GM19467 (cell line): Measurements from ENCODE around the gene COG2.
"Not testable (repeated sequence)": the region's sequence is repeated elsewhere in the genome, so short reads cannot be mapped to it uniquely, and the experiment has no call there.

Source experiments
- ATAC-seq: cut with Tn5 transposase; IDR thresholded peaks from one replicate; pipeline ENCODE4 v1.9.1; 2021; ENCODE audit warnings: mild to moderate bottlenecking, moderate library complexity; ENCODE audit not compliant: unreplicated experiment

The COG2 gene

DNA sequence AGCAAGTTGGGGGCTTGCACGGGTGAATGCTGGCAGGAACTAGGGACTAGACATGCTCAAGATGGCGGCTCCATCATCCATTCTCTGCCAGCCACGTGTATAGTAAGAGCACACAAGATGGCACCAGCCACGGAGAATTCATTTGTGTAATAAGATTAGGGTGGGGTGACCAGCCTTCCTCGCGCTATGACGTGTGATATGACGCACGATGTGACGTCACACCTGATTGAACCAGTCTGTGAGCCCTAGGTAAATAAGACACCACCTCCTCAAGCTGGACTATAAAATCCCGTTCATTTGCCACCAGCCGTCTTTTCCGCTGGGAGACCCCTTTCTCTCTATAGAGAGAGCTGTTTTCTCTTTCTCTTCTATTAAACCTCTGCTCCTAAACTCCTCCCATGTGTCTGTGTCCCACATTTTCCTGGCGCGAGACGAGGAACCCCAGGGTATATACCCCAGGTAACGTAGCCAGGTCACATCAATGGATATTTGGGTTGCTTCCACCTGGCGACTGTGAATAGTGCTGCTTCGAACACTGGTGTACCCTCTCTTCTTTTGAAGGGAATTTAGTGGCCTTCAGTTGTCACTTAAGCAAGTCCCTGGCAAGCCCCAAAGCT lies 18.1 kb upstream of the COG2 start:
- no peak for ATAC-seq

- ATAC-seq: no peak
These were observed 16.0 kb upstream of the COG2 start for GRCh38 chr1:230626232-230626631.

DNA sequence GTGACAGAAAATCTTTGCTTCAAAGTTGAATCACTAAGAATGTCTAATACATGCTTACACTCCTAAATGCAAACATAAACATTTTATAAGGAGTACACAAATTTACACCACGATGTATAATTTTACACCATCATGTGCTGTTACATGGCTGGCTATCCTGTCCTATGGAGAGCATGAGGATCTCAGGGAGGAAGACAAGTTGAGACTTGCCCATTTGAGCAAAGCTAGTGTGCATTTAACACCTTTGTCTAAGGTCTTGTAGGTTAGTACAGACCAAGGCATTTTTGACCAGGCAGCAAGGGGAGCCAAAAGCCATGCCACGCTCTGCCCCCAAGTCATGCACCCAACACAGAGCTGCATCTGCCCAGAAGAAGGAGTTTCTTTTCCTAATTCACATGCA lies 14.5 kb upstream of the COG2 start:
- no peak for ATAC-seq

GRCh38 chr1:230629511-230629910 lies 12.8 kb upstream of the COG2 start:
- no peak for ATAC-seq

DNA sequence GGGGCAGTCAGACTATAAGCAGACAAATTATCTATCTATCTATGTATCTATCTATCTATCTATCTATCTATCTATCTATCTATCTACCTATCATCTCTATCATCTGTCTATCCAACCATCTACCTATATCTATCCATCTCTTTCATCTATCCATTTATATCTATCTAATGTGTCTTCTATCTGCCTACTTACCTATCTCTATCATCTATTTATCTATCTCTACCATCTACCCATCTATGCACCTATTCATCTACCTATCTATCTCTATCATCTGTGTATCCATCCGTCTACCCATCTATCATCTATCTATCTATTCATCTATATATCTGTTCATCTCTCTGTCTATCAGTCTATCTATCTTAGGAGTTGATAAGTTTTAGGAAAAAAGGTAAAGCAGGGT lies 10.8 kb upstream of the COG2 start:
- no peak for ATAC-seq

DNA sequence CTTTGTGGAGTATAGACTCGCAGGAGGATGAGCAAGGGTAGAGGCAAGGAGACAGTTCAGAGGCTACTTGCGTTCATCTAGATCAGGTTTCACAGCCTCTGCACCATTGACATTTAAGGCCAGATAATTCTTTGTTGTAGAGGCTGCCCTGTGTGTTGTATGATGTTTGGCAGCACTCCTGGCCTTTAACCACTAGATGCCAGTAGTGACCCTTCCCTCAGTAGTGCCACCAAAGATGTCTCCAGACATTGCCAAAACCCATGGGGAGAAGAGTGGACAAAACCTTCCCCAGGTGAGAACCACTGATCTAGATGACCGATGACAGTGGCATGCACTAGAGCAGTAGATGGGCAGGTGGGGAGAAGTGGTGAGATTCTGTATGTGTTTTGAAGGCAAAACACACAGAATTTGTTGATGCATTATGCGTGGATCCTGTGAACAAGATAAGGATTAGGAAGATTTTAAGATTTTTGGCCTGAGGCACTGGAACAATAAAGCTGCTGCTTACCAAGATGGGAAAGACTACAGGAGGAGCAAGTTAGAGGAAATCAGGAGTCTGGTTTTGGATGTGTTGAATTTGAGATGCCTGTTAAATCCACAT lies 9.9 kb upstream of the COG2 start:
- peak; percentile 51 for ATAC-seq

- no peak for ATAC-seq
These were observed 8.8 kb upstream of the COG2 start for GRCh38 chr1:230633469-230633868.

DNA sequence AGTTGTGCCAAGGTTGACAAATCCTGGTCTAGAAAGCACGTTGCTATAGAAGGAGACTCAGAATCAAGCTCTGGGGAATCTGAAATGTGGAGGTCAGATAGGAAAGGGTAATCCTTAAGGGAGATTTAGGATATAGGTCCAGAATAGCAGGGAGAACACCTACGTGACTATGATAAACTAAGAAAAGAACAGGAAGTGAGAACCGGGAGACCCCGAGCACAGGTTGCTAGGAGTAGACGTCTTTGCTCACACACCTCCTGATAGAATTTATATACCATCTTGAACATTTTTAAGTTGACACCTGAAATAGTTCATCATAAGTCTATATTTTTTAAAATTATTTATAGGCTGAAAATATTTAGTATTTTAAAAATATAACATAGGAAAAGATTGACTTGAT lies 7.9 kb upstream of the COG2 start:
- ATAC-seq: no peak

GRCh38 chr1:230636575-230637148 lies 5.6 kb upstream of the COG2 start:
- no peak for ATAC-seq

DNA sequence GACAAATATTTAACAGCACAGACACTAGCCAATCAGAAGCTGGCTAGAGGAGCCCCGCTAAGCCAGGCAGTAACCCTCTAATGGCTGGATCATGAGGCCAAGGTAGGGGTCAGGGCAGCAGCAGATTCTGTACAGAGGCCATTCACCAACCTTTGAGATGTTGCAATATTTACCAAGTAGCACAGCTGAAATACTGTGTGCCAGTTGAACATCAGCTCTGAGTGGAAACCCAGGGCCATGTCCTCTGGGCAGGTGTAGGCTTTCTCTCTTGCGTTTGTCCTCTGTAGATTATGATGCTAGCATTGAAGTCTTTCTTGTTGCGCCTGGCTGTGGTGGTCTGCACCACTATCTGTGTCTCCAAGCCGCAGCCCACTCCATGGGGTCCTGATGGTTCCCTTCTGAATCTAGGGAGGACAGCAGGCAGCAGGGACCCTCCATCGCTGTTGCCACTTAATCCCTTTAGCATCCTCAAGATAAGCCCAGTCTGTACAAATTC lies 2.5 kb upstream of the COG2 start:
- no peak for ATAC-seq

DNA sequence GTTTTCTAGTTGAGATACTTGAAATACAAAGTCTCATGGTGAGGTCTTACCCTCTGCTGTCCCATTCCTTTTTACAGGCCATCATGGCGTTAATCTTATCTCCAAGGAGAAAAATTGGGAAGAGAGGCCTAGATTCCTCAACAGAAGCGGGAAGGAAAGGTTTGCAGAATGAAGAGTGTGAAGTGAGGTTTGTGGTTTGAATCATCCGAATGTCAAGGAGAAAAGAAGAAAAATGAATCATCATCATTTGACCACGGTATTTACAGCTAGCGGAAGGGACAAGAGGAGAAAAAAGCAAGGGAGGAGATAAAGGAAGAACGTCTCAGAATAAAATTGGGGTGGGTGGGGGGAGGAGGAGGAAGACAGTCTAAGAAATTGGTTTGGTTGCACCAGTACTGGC lies 935 bp upstream of the COG2 start:
- no peak for ATAC-seq

DNA sequence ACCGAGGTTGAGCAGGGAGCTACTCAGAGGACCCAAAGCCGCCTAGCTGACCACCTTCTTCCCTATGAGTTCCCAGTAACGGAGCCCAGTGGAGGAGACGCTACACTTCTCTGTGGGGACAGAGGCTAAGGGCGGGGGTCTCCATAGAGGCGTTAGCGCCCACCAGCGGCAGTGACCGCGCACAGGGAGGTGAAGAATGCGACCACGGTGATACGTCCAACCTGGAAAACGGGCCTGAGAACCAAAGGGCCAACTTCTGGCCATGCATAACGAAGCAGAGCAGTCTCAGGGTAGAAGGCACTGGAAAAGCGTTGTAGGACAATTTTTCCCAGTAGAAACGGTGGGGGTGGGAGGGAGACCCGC lies 400 bp upstream of the COG2 start:
- no peak for ATAC-seq

GRCh38 chr1:230643908-230644307 lies 1.6 kb downstream of the COG2 start:
- no peak for ATAC-seq

GRCh38 chr1:230646710-230647302 lies 4.5 kb downstream of the COG2 start:
- ATAC-seq: no peak

- no peak for ATAC-seq
These were observed 5.0 kb downstream of the COG2 start for GRCh38 chr1:230647321-230647720.

- no peak for ATAC-seq
These were observed 5.8 kb downstream of the COG2 start for GRCh38 chr1:230648114-230648513.

DNA sequence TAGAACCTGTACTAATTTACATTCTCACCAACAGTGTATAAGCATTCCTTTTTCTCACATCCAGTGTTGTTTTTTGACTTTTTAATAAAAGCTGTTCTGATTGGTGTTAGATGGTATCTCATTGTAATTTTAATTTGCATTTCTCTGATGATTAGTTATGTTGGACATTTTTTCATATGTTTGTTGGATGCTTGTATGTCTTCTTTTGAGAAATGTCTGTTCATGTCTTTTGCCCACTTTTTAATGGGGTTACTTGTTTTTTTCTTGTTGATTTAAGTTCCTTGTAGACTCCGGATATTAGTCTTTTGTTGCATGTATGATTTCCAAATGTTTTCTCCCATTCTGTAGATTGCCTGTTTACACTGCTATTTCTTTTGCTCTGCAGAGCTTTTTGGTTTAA lies 8.0 kb downstream of the COG2 start:
- no peak for ATAC-seq

DNA sequence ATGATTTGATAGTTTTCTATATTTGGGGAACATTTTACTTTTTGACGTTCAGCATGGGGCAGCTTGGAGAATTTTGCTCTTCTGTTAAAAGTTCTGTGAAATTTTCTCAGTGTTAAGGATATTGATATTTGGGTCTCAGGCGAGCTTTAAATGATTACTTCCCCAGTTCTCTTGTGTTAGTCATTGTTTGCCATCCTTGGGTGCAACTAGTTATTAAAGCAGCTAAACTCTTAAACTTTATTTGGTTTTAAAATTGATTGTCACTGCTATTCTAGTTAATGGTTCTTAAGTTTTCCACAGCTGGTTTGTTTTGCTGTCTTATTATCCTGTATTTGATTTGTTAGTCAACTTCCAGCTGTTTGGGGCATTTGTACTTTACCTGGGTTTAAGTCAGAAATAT lies 9.0 kb downstream of the COG2 start:
- no peak for ATAC-seq

DNA sequence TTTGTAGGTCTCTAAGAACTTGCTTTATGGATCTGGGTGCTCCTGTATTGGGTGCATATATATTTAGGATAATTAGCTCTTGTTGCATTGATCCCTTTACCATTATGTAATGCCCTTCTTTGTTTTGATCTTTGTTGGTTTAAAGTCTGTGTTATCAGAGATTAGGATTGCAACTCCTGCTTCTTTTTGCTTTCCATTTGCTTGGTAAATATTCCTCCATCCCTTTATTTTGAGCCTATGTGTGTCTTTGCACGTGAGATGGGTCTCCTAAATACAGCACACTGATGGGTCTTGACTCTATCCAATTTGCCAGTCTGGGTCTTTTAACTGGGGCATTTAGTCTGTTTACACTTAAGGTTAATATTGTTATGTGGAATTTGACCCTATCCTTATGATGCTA lies 14.4 kb downstream of the COG2 start:
- ATAC-seq: not testable (repeated sequence)

DNA sequence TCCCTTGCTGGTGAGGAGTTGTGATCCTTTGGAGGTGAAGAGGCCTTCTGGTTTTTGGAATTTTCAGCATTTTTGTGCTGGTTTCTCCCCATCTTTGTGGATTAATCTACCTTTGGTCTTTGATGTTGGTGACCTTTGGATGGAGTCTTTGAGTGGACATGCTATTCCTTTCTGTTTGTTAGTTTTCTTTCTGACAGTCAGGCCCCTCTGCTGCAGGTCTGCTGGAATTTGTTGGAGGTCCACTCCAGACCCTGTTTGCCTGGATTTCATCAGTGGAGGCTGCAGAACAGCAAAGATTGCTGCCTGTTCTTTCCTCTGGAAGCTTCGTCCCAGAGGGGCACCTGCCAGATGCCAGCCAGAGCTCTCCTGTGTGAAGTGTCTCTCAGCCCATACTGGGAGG lies 15.8 kb downstream of the COG2 start:
- not testable (repeated sequence) for ATAC-seq

DNA sequence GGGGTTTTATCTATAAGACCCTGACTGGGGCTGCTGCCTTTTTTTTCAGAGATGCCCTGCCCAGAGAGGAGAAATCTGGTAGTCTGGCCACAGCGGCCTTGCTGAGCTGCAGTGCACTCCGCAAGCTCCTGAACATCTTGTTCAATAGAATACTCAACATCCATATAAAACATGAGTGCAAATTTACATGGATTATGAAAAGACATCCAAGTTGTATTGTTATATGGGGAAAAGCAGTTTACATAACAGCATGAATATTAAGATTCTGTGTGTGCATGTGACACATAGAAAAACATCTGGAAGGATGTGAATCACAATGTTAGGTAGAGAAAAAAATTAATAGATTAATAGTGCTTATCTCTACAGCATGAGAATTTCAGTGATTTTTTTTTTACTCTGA lies 16.4 kb downstream of the COG2 start:
- no peak for ATAC-seq

DNA sequence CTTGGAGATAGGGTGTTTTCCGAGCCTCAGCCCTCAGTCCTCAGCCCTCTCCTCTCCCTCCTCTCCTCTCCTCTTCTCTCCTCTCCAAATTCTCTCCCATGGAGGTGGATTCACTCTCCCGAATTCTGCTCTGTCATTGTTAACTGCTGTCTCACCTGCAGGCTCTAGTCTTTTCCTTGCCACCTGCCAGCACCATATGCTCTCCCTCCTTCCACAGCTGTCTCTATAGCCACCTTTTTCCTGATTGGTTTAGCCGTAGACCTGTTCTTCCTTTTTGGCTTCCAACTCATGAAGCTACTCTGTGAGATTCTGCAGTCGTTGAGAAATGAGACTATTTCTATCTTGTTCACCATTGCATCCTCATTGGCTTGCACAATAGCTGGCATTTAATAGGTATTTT lies 19.7 kb downstream of the COG2 start:
- no peak for ATAC-seq
